ENCODE results near the gene NAT14. TPM values are rescaled to one million over a fixed set of nuclear protein-coding genes. Genes with fewer than 3 reads are reported as not detected.
"Not testable (repeated sequence)": the region's sequence is repeated elsewhere in the genome, so short reads cannot be mapped to it uniquely, and the experiment has no call there.

Gene NAT14
- polyA plus RNA-seq, 1 donor = 27.0 TPM

GRCh38 chr19:55502197-55502952 is 17.4 kb downstream of the NAT14 start:
- DNase-seq (ENCODE audit: low read depth) = no peak

GRCh38 chr19:55503157-55503501 is 18.1 kb downstream of the NAT14 start:
- DNase-seq (ENCODE audit: low read depth) = no peak

GRCh38 chr19:55503502-55504251 is 18.7 kb downstream of the NAT14 start:
- DNase-seq (ENCODE audit: low read depth) = peak; percentile 78

DNA sequence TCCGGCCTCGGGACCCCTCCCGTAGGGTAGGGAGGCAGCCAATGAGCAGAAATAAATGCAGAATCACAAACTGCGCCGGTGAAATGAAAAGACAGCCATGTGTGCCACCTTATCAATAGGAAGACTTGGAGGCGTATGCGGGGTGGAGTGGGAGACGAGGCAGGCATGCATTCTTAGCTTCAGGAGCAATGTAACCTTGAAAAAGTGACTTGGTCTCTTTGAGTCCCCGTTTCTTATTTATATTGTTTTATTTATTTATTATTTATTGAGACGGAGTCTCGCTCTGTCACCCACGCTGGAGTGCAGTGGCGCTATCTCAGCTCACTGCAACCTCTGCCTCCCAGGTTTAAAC is 19.2 kb downstream of the NAT14 start:
- no peak for DNase-seq (ENCODE audit: low read depth)

- no peak for DNase-seq (ENCODE audit: low read depth)
These were observed 20.0 kb downstream of the NAT14 start for GRCh38 chr19:55504981-55505380.

DNA sequence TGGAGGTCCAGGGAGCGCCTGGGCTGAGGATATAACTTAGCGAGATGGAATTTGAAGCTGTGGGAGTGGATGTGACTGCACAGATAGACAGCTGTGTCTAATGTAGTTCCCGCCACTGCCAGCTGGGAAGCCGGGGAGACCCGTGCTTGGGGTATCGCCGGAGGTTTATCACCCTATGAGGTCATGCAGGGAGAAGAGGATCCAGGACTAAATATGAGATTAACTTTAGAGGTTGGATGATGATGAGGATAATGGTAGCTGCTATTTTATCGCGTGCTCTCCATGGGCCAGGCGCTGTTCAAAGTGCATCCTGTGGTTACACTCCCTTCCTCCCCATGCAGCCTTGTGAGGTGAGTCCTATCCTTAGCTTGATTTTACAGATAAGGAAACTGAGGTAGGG is 23.1 kb downstream of the NAT14 start:
- DNase-seq (ENCODE audit: low read depth) = no peak

GRCh38 chr19:55516878-55517620 is 32.1 kb downstream of the NAT14 start:
- peak; percentile 73 for DNase-seq (ENCODE audit: low read depth)

DNA sequence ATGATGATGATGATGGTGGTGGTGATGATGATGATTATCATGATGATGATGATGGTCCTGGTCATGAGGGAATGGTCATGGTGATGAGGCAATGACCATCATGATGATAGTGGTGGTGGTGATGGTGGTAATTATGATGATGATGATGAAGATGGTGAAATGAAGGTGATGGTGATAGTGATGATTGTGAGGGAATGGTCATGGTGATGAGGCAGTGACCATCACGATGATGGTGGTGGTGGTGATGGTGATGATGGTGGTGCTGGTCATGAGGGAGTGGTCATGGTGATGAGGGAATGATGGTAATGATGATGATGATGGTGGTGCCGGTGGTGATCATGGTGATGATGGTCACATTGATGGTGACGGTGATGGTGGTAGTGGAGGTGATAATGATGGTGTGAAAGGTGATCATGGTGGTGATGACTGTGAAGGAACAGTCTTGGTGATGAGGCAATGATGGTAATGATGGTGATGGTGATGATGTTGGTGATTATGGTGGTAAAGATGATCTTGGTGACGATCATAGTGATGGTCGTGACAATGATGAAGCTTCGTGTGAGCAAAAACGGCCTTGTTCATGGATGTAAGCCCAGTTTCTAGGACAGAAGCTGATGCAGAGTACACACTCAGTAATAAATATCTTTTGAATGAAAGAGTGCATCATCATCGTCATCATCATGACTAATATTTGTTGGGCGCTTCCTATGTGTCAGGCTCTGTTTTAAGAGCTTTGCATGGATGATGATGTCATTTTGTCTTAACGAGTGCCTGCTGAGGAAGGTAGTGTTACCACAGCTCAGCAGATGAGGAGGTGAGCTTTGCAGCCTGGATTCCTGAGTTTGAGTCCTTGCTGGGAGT is 34.7 kb downstream of the NAT14 start:
- no peak for DNase-seq (ENCODE audit: low read depth)

DNA sequence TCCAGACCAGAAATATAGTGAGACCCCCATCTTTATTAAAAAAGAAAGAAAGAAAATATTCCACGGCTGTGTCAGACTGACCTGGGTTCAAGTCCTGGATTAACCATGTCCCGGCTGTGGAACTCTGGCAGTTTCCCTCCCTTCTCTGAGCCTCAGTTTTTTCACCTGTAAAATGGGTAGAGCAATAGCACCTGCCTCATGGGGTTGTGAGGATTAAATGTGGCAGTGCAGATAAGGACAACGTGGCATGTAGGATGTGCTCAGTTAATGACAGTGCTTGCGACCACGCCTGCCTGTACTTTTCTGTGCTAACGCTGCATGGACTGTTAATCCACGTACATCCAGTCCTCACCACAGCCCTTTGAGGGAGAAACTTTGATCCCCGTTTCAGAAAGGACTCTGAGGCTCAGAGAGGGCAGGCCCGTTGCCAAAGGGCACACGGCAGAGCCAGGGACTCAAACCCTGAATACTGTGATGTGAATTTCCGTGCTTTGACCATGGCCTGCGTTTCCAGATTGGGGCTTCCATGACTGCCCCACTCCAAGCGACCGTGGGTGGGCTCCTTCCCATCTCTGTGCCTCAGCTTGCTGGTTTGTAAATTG is 35.8 kb downstream of the NAT14 start:
- no peak for DNase-seq (ENCODE audit: low read depth)

DNA sequence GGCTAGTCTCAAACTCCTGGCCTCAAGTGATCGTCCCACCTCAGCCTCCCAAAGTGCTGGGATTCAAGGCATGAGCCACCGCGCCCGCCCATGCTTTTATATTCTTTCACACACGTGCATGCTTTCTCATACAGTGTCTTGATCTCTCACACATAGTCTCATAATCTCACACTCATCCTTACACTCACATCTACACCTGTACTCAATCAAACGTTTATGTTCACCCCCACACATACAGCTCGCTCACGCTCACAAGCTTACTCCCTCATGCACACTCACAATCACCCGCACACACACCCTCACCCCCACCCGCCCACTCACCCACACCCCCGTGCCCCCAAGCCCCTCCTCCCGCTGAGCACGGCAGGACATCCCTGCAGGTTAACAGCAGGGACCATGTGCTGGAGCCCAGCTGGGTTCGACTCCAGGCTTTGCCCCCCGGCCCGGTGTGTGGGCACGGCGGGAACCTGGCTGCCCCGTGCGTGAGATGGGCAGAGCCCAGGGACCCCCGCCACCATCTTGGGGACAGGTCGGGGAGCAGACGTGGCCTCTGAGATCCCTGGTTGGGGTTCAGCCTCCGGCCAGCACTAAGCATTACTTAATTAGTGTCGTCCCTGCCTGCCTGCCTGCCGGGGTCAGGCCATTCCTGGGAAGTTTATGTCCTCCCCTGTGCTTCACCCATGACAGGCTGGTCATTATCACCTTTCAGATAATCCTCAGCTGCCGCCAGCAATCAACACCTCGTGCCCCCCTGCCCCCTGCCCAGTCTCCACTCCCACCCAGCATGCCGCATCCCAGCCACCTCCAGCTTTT is 40.5 kb downstream of the NAT14 start:
- no peak for DNase-seq (ENCODE audit: low read depth)

- no peak for DNase-seq (ENCODE audit: low read depth)
These were observed 41.5 kb downstream of the NAT14 start for GRCh38 chr19:55526216-55527196.

DNA sequence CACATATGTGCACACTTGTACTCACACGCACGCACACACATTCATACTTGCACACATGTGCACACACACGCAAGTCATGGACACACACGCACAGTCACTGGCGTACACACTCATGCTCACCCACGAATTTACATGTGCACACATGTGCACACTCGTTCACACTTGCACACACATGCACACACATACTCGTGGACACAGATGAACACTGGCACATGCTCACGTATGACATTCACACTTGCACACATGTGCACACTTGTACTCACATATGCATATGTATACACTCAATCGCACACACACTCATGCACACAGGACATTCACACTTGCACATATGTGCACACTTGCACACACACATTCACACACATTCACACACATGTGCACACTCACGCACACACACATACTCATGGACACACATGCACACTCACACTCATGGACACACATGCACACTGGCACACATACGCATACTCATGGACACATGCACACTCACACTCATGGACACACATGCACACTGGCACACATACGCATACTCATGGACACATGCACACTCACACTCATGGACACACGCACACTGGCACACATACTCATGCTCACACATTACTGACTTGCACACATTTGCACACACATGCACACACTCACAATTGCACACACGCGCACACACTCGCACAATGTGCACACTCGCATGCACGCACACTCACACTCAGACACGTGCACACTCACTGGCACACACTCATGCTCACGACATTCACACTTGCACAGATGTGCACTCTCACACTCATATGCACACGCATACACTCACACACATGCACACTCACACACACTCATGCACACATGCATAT is 42.4 kb downstream of the NAT14 start:
- no peak for DNase-seq (ENCODE audit: low read depth)

GRCh38 chr19:55528030-55528803 is 43.2 kb downstream of the NAT14 start:
- no peak for DNase-seq (ENCODE audit: low read depth)

DNA sequence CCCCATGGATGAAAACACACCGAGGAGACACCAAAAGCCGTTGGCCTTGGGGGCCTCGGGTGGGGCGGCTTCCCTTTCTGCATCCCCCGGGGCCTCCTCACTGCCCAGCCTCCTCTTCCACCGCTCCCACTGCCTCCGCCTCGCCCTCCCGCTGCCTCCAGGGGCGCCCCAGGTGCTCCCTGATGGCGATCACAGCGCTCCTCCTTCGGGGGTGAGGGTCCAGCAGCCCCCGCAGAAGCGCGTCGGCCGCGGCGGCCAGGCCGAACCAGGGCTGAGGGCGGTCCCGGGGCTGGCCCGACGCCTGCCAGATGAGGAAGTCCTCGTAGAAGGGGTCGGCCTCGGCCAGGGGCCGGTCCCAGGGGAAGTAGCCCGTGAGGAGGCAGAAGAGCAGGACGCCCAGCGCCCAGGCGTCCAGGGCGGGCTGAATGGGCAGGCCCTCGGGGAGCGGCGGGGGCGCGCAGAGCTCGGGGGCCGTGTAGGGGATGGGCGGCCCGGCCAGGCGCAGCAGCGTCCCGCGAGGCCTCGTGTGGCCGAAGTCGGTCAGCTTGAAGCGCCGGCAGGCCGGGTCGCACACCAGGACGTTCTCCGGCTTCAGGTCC is 44.7 kb downstream of the NAT14 start:
- no peak for DNase-seq (ENCODE audit: low read depth)

- no peak for DNase-seq (ENCODE audit: low read depth)
These were observed 46.0 kb downstream of the NAT14 start for GRCh38 chr19:55530996-55531395.

- DNase-seq (ENCODE audit: low read depth) = not testable (repeated sequence)
These were observed 49.3 kb downstream of the NAT14 start for GRCh38 chr19:55534280-55534679.

Data from forelimb muscle (tissue), 1 donor.